ENCODE measurements around the gene TNFRSF9. TPM values are rescaled to one million over a fixed set of nuclear protein-coding genes. Genes with fewer than 3 reads are reported as not detected.

Gene TNFRSF9
- total RNA-seq, 1 experiment from 2014 or later: 0.23 TPM

GRCh38 chr1:7884757-7885156 is 55.9 kb downstream of the TNFRSF9 start:
- DNase-seq (ENCODE audit: low read depth, low spot score) (no peak), ATAC-seq (no peak)
- no peaks in the 10 kb centered on the region for H3K9me3 ChIP-seq (ENCODE audit: control insufficient read depth, insufficient read depth, low read depth, low read length)
- ChIA-PET CTCF (no interaction called here), POLR2A (no interaction called here)
- in situ Hi-C loops (cut with HindIII; ENCODE audit: low pct_unique_long_range_greater_than_20kb, low sequenced_read_pairs) (no loop called here), intact Hi-C loops (cut with micrococcal nuclease; ENCODE audit: unreplicated experiment) (no loop called here)
- no TSS peak for BruUV-seq (replicated peaks)
- H3K4me1 ChIP-seq (ENCODE audit: control insufficient read depth, insufficient read depth, low read length): no peaks in the 10 kb centered on the region
- H3K36me3 ChIP-seq (ENCODE audit: control insufficient read depth, insufficient read depth, low read length): no peaks in the 10 kb centered on the region
- no peaks in the 10 kb centered on the region for H3K27me3 ChIP-seq (ENCODE audit: control insufficient read depth, insufficient read depth, low read length)
- TF ChIP-seq CTCF (IDR thresholded peaks at IDR 0.05) (no peak), REST (IDR thresholded peaks at IDR 0.05; ENCODE audit: insufficient read depth in 1 of 2, low read depth in 2 of 2, low read length in 1 of 2) (no peak), SIN3A (IDR thresholded peaks at IDR 0.05; ENCODE audit: borderline replicate concordance, insufficient read depth, low read depth, low read length) (no peak), TCF7L2 (IDR thresholded peaks at IDR 0.05; ENCODE audit: low read depth, low read length) (no peak), POLR2AphosphoS5 (IDR thresholded peaks at IDR 0.05; ENCODE audit: low read depth, low read length) (no peak)
- H3K27ac ChIP-seq (ENCODE audit: low read length): no peak overlapping the region
- H3K4me3 ChIP-seq (ENCODE audit: low read depth in 2 of 2, low read length in 2 of 2): no peak overlapping the region

- H3K27ac ChIP-seq (ENCODE audit: low read length): no peak overlapping the region
- CTCF ChIA-PET: interaction anchor here (0.6 kb wide), 1 partner anchor 20 kb away, joined by 3 read pairs; no protein-coding TSS in a partner anchor
- H3K27me3 ChIP-seq (ENCODE audit: control insufficient read depth, insufficient read depth, low read length): no peaks in the 10 kb centered on the region
- no peaks in the 10 kb centered on the region for H3K36me3 ChIP-seq (ENCODE audit: control insufficient read depth, insufficient read depth, low read length)
- in situ Hi-C loops (cut with HindIII; ENCODE audit: low pct_unique_long_range_greater_than_20kb, low sequenced_read_pairs) (no loop called here), intact Hi-C loops (cut with micrococcal nuclease; ENCODE audit: unreplicated experiment) (no loop called here)
- no peaks in the 10 kb centered on the region for H3K4me1 ChIP-seq (ENCODE audit: control insufficient read depth, insufficient read depth, low read length)
- H3K9me3 ChIP-seq (ENCODE audit: control insufficient read depth, insufficient read depth, low read depth, low read length): 0 out of 2 replicates have a peak, but pooled peaks cover 3% of the 10 kb centered on the region
- ATAC-seq (no peak), DNase-seq (ENCODE audit: low read depth, low spot score) (no peak)
- no peak for TF ChIP-seq SIN3A (IDR thresholded peaks at IDR 0.05; ENCODE audit: borderline replicate concordance, insufficient read depth, low read depth, low read length)
- TF ChIP-seq TCF7L2 (IDR thresholded peaks at IDR 0.05; ENCODE audit: low read depth, low read length): no peak
- no peak for TF ChIP-seq CTCF (IDR thresholded peaks at IDR 0.05)
- TF ChIP-seq POLR2AphosphoS5 (IDR thresholded peaks at IDR 0.05; ENCODE audit: low read depth, low read length): no peak
- TF ChIP-seq REST (IDR thresholded peaks at IDR 0.05; ENCODE audit: insufficient read depth in 1 of 2, low read depth in 2 of 2, low read length in 1 of 2): no peak
- POLR2A ChIA-PET: no interaction called here
- H3K4me3 ChIP-seq (ENCODE audit: low read depth in 2 of 2, low read length in 2 of 2): no peak overlapping the region
- BruUV-seq (replicated peaks): no TSS peak
Observed at GRCh38 chr1:7879228-7879627, 61.4 kb downstream of the TNFRSF9 start.

Measured in Panc1 (cell line).